ENCODE data around the gene BBS1.
A peak's percentile ranks its signal among the peaks of the same experiment; 100 is the strongest.

The BBS1 gene

DNA sequence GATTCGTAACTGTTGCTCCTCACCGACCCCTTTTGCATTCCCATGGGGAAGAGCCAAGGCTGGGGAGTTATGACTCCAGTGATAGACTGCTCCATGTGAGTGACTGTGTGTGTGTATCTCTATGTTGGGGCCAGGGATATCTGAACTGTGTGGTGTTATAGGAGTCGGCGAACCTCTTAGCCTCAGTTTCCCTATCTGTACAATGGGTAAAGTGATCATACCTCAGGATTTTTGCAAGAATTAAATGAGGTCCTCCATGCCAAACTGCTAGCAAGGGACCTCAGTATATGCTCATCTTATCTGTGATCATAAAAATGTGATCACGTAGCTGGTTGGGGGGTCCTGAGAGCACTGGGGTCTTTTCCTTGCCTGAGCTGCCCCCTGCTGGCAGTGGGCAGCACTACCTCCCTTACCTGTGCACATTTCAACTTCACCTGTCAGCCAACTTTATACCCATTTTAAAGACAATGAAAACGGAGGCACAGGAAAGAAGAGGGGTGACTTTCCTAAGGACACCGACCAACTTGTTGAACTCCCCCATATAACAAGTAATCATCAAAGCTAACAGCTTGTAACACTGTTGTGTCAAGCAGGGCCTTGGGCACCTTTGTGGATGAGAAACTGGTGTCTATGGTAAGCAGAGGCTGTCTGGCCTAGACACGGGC is 31.6 kb upstream of the BBS1 start:
- H3K4me3 ChIP-seq (ENCODE audit: low read depth, low read length) = peak overlapping the region; percentile 93
- TF ChIP-seq, protein P1, sequence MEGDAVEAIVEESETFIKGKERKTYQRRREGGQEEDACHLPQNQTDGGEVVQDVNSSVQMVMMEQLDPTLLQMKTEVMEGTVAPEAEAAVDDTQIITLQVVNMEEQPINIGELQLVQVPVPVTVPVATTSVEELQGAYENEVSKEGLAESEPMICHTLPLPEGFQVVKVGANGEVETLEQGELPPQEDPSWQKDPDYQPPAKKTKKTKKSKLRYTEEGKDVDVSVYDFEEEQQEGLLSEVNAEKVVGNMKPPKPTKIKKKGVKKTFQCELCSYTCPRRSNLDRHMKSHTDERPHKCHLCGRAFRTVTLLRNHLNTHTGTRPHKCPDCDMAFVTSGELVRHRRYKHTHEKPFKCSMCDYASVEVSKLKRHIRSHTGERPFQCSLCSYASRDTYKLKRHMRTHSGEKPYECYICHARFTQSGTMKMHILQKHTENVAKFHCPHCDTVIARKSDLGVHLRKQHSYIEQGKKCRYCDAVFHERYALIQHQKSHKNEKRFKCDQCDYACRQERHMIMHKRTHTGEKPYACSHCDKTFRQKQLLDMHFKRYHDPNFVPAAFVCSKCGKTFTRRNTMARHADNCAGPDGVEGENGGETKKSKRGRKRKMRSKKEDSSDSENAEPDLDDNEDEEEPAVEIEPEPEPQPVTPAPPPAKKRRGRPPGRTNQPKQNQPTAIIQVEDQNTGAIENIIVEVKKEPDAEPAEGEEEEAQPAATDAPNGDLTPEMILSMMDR (IDR thresholded peaks at IDR 0.05; ENCODE audit: borderline replicate concordance, insufficient read depth, low read depth, low read length) = peak; percentile 89

DNA sequence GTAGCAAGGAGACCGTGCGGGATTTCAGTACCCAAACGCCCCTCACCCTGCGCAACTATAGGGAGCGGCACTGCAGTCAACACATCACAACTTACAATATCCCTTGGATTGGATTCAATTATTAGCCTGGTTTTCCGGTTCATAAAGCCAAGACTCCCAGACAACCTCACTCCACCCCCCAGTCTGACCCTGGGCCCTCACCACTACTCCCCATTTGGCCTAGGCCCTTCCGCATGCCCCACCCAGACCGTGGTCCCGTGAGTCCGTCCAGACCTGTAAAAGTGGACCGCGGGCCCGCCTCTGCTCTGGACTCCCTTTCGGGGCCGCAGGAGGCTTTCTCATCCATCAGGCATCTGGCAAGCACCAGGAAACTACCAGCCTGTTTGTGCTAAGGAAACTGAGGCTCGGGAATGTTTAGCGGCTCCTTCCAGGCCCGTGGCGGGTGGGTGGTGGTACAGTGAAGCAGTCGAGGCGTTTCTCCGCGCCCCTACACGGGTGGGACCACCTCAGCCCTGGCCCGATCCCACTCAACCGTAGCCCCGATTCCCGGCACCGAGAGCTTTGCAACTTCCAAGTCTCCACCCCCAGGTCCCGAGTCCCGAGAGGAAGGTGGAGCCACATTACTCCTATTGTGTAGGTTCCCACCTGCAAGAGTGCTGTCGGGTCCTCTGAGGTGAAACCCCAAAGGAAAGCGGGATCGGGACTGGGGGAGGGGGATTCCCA is 30.9 kb upstream of the BBS1 start:
- peak overlapping the region; percentile 93 for H3K4me3 ChIP-seq (ENCODE audit: low read depth, low read length)
- TF ChIP-seq, protein P1 (IDR thresholded peaks at IDR 0.05; ENCODE audit: borderline replicate concordance, insufficient read depth, low read depth, low read length) = no peak

DNA sequence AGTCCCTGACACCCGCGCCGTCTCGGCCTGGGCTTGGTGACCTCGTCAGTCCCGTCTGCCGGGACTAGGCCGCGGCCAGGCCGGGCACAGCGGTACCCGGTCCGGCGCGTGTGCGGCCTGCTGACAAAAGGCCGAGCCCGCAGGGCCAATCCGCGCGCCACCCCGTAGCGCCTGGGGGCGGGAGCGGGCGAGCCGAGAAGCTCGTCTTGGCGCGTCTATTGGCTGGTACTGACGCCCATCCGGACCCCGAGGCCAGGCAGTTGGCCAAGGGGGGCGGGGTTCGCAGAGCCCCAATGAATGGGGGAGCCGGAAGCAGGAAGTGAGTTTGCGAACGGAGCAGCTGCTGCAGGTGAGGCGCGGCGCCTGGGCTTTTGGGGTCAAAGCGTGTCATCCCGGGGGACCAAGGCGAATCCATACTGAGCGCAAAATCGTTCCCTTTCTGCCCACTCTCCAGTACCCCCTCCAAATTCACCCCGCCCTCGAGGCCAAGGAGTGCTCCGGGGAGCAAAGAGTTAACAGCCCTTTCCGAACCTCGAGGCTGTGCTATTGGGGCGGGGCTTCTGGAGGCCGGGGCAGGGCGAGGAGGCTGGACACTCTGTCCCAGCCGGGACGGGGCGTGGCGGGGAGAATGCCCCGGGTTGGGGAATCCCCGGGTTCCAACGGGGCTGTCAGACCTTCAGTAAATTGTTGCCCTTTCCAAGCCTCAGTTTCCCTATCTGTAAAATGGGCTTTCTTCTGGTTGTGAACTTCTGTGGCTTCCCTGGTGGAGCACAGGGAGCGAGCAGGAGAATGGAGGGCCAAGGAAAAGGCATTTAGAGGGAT is 30.1 kb upstream of the BBS1 start, which contains the start of gene DPP3:
DPP3 (plus strand) TSS at position 318 of the 822 bp plus-strand sequence. CDS start 1,767 bp downstream, outside the sequence.
- TF ChIP-seq, protein P1 (IDR thresholded peaks at IDR 0.05; ENCODE audit: borderline replicate concordance, insufficient read depth, low read depth, low read length) = no peak
- H3K4me3 ChIP-seq (ENCODE audit: low read depth, low read length) = peak within 1 kb of the TSS; percentile 93

DNA sequence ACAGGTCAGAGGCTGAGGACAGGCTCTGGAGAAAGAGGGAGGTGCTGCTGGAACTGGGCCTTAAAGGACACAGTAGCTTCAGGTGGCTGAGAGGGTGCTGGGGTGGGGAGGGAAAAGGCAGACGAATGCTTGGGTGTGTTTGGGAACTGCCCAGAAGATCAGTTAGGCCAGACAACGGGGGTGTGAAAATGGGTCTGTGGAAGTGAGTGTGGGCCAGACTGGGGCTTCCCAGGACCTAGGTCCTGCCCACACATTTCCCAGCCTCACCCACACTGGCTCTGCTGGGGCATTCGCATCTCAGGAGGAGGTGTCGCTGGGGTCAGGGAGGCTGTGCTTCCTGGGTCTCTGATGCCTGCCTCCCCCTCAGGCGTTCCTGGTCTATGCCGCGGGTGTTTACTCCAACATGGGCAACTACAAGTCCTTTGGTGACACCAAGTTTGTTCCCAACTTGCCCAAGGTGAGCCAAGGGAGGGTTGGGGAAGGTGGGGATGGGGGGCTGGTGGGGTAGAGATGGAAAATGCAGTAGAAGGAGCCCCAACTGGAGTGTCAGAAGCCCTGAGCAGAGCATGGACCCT is 25.5 kb upstream of the BBS1 start:
- H3K4me3 ChIP-seq (ENCODE audit: low read depth, low read length) = no peak overlapping the region
- TF ChIP-seq, protein P1 (IDR thresholded peaks at IDR 0.05; ENCODE audit: borderline replicate concordance, insufficient read depth, low read depth, low read length) = no peak

DNA sequence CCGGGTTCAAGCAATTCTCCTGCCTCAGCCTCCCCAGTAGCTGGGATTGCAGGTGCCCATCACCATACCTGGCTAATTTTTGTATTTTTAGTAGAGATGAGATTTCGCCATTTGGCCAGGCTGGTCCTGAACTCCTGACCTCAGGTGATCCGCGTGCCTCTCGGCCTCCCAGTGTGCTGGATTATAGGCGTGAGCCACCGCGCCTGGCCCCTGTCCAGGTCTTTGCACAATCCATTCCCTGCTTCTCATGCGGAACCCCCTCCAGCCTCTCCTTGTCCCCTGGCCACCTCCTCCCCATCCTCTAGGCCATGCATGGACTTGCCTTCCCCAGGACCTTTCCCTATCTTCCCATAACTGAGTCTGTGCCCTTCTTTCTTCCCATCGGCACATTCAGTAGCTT is 21.5 kb upstream of the BBS1 start:
- no peak overlapping the region for H3K4me3 ChIP-seq (ENCODE audit: low read depth, low read length)
- TF ChIP-seq, protein P1 (IDR thresholded peaks at IDR 0.05; ENCODE audit: borderline replicate concordance, insufficient read depth, low read depth, low read length) = no peak

DNA sequence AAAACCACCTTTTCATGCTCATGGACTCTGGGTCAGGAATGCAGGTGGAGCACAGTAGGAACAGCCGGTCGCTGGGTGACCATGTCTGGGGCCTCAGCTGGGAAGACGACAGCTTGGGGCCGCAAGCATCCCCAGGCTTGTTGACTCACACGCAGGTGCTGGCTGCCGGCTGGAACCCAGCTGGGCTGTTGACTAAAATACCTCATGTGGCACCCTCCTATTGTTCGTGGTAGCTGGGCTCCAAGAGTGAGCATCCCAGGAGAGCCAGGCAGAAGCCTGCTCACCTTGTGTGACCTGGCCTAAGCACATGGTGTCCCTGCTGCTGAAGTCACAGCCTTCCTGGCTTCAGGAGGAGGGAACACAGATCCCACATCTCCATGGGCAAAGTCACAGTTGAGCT is 20.8 kb upstream of the BBS1 start:
- TF ChIP-seq, protein P1 (IDR thresholded peaks at IDR 0.05; ENCODE audit: borderline replicate concordance, insufficient read depth, low read depth, low read length) = no peak

More for the DNA sequence above, 20.8 kb upstream of the BBS1 start:
- no peak overlapping the region for H3K4me3 ChIP-seq (ENCODE audit: low read depth, low read length)

All from GM12875 (cell line).